DMS 273 (cell line): Measurements from ENCODE around the gene GSK3B.
"Not testable (repeated sequence)": the region's sequence is repeated elsewhere in the genome, so short reads cannot be mapped to it uniquely, and the experiment has no call there.

Experiments used
- DNase-seq: peaks from one replicate; lab custom pipeline; 2025; ENCODE audit not compliant: unreplicated experiment; lab: John Stamatoyannopoulos, UW

The GSK3B gene

GRCh38 chr3:120057626-120058025 is 36.6 kb downstream of the GSK3B start:
- DNase-seq, result no peak

GRCh38 chr3:120057029-120057428 is 37.2 kb downstream of the GSK3B start:
- no peak for DNase-seq

- not testable (repeated sequence) for DNase-seq
Observed at GRCh38 chr3:120053647-120054046, 40.6 kb downstream of the GSK3B start.

GRCh38 chr3:120052677-120053076 is 41.6 kb downstream of the GSK3B start:
- no peak for DNase-seq

- DNase-seq, result no peak
Observed at GRCh38 chr3:120052225-120052624, 42.0 kb downstream of the GSK3B start.

GRCh38 chr3:120051570-120051969 is 42.7 kb downstream of the GSK3B start:
- not testable (repeated sequence) for DNase-seq

- DNase-seq, result no peak
Observed at GRCh38 chr3:120049881-120050539, 44.2 kb downstream of the GSK3B start.

- DNase-seq, result no peak
Observed at GRCh38 chr3:120049072-120049471, 45.2 kb downstream of the GSK3B start.

GRCh38 chr3:120048355-120049041 is 45.7 kb downstream of the GSK3B start:
- peak; percentile 40 for DNase-seq

GRCh38 chr3:120047686-120048085 is 46.6 kb downstream of the GSK3B start:
- DNase-seq, result no peak

GRCh38 chr3:120040813-120041377 is 53.4 kb downstream of the GSK3B start:
- peak; percentile 86 for DNase-seq

- DNase-seq, result peak; percentile 69
Observed at GRCh38 chr3:120039642-120040610, 54.3 kb downstream of the GSK3B start.

GRCh38 chr3:120033596-120033995 is 60.7 kb downstream of the GSK3B start:
- no peak for DNase-seq

- DNase-seq, result no peak
Observed at GRCh38 chr3:120031561-120031960, 62.7 kb downstream of the GSK3B start.

GRCh38 chr3:120029749-120030148 is 64.5 kb downstream of the GSK3B start:
- DNase-seq, result no peak

- no peak for DNase-seq
Observed at GRCh38 chr3:120028271-120029047, 65.8 kb downstream of the GSK3B start.

GRCh38 chr3:120027226-120027625 is 67.0 kb downstream of the GSK3B start:
- DNase-seq, result no peak

GRCh38 chr3:120025520-120025919 is 68.7 kb downstream of the GSK3B start:
- DNase-seq, result no peak

GRCh38 chr3:120024103-120024502 is 70.1 kb downstream of the GSK3B start:
- no peak for DNase-seq

GRCh38 chr3:120022729-120023128 is 71.5 kb downstream of the GSK3B start:
- DNase-seq, result no peak
